ENCODE measurements around the gene PRKCSH.
A peak's percentile ranks its signal among the peaks of the same experiment; 100 is the strongest.

Gene PRKCSH

DNA sequence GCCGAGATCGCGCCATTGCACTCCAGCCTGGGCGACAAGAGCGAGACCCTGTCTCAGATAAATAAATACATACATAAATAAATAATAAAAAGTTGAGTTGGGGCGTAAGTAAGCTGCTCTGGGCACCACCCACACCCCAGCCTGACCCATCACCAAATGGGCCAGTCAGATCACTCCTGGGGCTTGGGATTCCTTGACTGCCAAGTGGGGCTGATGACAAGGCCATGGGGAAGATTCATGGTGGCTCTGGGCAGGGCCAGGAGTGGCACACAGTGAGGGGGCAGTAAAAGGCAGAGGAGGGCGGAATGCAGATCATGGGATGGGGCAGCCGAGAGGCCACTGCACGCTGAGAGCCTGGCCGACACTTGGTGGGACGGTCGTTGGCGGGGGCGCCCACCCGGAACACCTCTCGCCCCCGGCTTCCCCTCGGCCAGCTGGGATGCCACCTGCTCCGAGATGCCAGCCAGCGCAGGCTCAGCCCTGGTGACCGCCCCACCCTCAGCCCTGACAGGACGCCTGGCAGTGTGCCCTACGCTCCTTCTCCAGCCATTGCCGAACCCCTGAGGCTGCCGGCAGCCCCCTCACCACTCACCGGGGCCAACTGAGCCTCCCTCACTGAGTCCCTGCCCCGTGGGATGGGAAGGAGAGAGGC, 59.3 kb downstream of the PRKCSH start:
- Histone ChIP-seq H3K27ac (ENCODE audit: low read length) (no peak overlapping the region), H3K79me2 (ENCODE audit: low read length) (no peaks in the 10 kb centered on the region), H2AFZ (ENCODE audit: low read depth, low read length) (no peak overlapping the region), H3K4me2 (ENCODE audit: low read length) (no peak overlapping the region), H3K9ac (ENCODE audit: low read length) (no peak overlapping the region), H3K36me3 (replicated peaks; ENCODE audit: low read depth, low read length) (peaks cover 15% of the 10 kb centered on the region), H3K4me1 (ENCODE audit: low read length) (no peaks in the 10 kb centered on the region), H4K20me1 (ENCODE audit: insufficient read depth, low read length) (0 out of 2 replicates have a peak, but pooled peaks cover 4% of the 10 kb centered on the region), H3K27me3 (ENCODE audit: low read depth, low read length) (no peaks in the 10 kb centered on the region), H3K4me3 (ENCODE audit: low read length) (no peak overlapping the region), H3K9me3 (ENCODE audit: insufficient read depth, low read length) (no peaks in the 10 kb centered on the region)
- no peak for TF ChIP-seq EZH2phosphoT487 (IDR thresholded peaks at IDR 0.05; ENCODE audit: low read depth)
- TF ChIP-seq, protein P1, sequence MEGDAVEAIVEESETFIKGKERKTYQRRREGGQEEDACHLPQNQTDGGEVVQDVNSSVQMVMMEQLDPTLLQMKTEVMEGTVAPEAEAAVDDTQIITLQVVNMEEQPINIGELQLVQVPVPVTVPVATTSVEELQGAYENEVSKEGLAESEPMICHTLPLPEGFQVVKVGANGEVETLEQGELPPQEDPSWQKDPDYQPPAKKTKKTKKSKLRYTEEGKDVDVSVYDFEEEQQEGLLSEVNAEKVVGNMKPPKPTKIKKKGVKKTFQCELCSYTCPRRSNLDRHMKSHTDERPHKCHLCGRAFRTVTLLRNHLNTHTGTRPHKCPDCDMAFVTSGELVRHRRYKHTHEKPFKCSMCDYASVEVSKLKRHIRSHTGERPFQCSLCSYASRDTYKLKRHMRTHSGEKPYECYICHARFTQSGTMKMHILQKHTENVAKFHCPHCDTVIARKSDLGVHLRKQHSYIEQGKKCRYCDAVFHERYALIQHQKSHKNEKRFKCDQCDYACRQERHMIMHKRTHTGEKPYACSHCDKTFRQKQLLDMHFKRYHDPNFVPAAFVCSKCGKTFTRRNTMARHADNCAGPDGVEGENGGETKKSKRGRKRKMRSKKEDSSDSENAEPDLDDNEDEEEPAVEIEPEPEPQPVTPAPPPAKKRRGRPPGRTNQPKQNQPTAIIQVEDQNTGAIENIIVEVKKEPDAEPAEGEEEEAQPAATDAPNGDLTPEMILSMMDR (IDR thresholded peaks at IDR 0.05; ENCODE audit: low read depth, low read length): no peak

DNA sequence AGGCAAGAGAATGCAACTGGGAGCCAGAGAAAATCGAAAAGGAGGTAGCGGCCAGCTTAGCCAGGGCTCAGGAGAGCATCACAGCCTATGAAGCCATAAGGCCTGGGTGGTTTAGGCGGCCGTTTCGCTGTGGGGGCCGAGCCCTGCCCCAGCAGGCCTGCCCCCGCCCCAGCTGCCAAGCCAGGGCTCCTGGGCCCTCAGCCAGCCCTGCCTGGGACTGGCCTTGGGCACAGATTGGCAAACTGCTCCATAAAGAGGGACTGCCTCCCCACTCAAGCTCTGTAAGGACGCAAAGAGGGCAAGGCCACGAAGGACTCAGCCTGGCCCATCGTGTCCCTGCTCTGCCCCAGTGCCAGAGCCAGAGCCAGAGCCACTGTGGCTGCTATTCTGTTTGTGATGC, 60.0 kb downstream of the PRKCSH start:
- Histone ChIP-seq H3K27me3 (ENCODE audit: low read depth, low read length) (no peaks in the 10 kb centered on the region), H3K27ac (ENCODE audit: low read length) (no peak overlapping the region), H3K4me1 (ENCODE audit: low read length) (no peaks in the 10 kb centered on the region), H3K4me3 (ENCODE audit: low read length) (no peak overlapping the region), H4K20me1 (ENCODE audit: insufficient read depth, low read length) (0 out of 2 replicates have a peak, but pooled peaks cover 4% of the 10 kb centered on the region), H3K36me3 (replicated peaks; ENCODE audit: low read depth, low read length) (peaks cover 11% of the 10 kb centered on the region), H2AFZ (ENCODE audit: low read depth, low read length) (no peak overlapping the region), H3K9me3 (ENCODE audit: insufficient read depth, low read length) (no peaks in the 10 kb centered on the region), H3K4me2 (ENCODE audit: low read length) (no peak overlapping the region), H3K9ac (ENCODE audit: low read length) (no peak overlapping the region), H3K79me2 (ENCODE audit: low read length) (no peaks in the 10 kb centered on the region)
- TF ChIP-seq EZH2phosphoT487 (IDR thresholded peaks at IDR 0.05; ENCODE audit: low read depth): no peak
- TF ChIP-seq, protein P1 (IDR thresholded peaks at IDR 0.05; ENCODE audit: low read depth, low read length): no peak

DNA sequence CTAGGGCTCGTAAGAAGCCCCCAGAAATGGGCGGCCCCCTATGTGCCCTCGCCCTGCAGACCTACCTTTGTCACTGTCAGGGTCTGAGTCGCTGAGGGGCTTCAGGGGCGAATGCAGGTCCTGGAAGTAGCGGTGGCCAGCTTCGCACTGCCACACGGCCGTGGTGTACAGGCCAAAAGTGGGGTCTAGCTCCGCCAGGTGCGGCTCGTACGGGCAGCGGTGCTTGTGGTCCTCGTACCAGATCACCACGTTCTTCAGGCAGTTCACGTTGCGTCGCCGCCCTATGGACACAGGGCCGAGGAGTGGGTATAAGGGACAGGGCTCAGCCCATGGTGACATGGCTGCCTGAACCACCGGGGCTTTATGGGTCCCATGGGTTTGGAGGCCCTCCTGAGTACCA, 60.5 kb downstream of the PRKCSH start:
- no peak overlapping the region for H3K27ac ChIP-seq (ENCODE audit: low read length)
- H4K20me1 ChIP-seq (ENCODE audit: insufficient read depth, low read length): 0 out of 2 replicates have a peak, but pooled peaks cover 4% of the 10 kb centered on the region
- H3K27me3 ChIP-seq (ENCODE audit: low read depth, low read length): no peaks in the 10 kb centered on the region
- no peaks in the 10 kb centered on the region for H3K4me1 ChIP-seq (ENCODE audit: low read length)
- no peak overlapping the region for H2AFZ ChIP-seq (ENCODE audit: low read depth, low read length)
- TF ChIP-seq, protein P1 (IDR thresholded peaks at IDR 0.05; ENCODE audit: low read depth, low read length): no peak
- no peak for TF ChIP-seq EZH2phosphoT487 (IDR thresholded peaks at IDR 0.05; ENCODE audit: low read depth)
- no peak overlapping the region for H3K4me3 ChIP-seq (ENCODE audit: low read length)
- H3K9ac ChIP-seq (ENCODE audit: low read length): no peak overlapping the region
- H3K79me2 ChIP-seq (ENCODE audit: low read length): no peaks in the 10 kb centered on the region
- no peak overlapping the region for H3K4me2 ChIP-seq (ENCODE audit: low read length)
- peaks cover 11% of the 10 kb centered on the region for H3K36me3 ChIP-seq (replicated peaks; ENCODE audit: low read depth, low read length)
- no peaks in the 10 kb centered on the region for H3K9me3 ChIP-seq (ENCODE audit: insufficient read depth, low read length)

DNA sequence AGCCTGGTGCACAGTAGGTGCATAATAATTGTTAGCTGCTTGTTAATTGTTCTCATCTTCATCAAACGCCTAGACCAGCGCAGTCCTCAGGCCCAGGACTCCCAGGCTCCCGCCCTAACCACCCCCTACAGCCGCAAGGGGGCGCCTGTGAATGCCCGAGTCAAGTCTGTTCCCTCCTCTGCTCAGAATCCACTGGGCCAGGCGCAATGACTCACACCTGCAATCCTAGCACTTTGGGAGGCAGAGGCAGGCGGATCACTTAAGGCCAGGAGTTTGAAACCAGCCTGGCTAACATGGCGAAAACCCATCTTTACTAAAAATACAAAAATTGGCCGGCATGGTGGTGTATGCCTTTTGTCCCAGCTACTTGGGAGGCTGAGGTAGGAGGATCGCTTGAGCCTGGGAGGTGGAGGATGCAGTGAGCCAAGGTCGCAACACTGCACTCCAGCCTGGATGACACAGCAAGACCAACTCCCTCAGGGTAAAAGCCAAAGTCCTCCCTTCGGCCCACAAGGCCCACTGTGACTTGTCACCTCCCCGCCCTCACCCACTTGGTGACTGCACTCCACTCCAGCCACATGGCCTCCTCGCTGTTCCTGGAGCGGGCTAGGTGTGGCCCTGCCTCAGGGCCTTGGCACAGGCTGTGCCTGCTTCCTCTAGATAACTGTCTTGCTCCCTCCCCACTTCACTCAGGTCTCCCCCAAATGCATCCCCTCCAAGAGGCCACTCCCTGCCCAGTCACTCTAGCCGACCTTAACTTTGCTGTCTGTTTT, 61.1 kb downstream of the PRKCSH start:
- H3K27me3 ChIP-seq (ENCODE audit: low read depth, low read length): no peaks in the 10 kb centered on the region
- TF ChIP-seq EZH2phosphoT487 (IDR thresholded peaks at IDR 0.05; ENCODE audit: low read depth): no peak
- TF ChIP-seq, protein P1 (IDR thresholded peaks at IDR 0.05; ENCODE audit: low read depth, low read length): peak; percentile 79
- H3K4me1 ChIP-seq (ENCODE audit: low read length): no peaks in the 10 kb centered on the region
- no peaks in the 10 kb centered on the region for H3K9me3 ChIP-seq (ENCODE audit: insufficient read depth, low read length)
- H3K4me2 ChIP-seq (ENCODE audit: low read length): no peak overlapping the region
- H3K36me3 ChIP-seq (replicated peaks; ENCODE audit: low read depth, low read length): peaks cover 8% of the 10 kb centered on the region
- no peak overlapping the region for H2AFZ ChIP-seq (ENCODE audit: low read depth, low read length)
- no peak overlapping the region for H3K4me3 ChIP-seq (ENCODE audit: low read length)
- H4K20me1 ChIP-seq (ENCODE audit: insufficient read depth, low read length): 0 out of 2 replicates have a peak, but pooled peaks cover 4% of the 10 kb centered on the region
- H3K9ac ChIP-seq (ENCODE audit: low read length): no peak overlapping the region
- no peaks in the 10 kb centered on the region for H3K79me2 ChIP-seq (ENCODE audit: low read length)
- no peak overlapping the region for H3K27ac ChIP-seq (ENCODE audit: low read length)

Measured in OCI-LY3 (cell line).